ENCODE data around the gene TENT5A. TPM values are rescaled to one million over a fixed set of nuclear protein-coding genes. Genes with fewer than 3 reads are reported as not detected.
"Not testable (repeated sequence)": the region's sequence is repeated elsewhere in the genome, so short reads cannot be mapped to it uniquely, and the experiment has no call there.

The TENT5A gene
- total RNA-seq, 1 experiment from 2014 or later: 2.5 TPM

- intact Hi-C loops (cut with micrococcal nuclease): no loop called here
- DNase-seq (ENCODE audit: unreplicated experiment): no peak
- peaks cover under 1% of the 10 kb centered on the region for H3K4me1 Mint-ChIP-seq (ENCODE audit: insufficient read depth, unreplicated experiment)
- peaks cover 5% of the 10 kb centered on the region for H3K9me3 Mint-ChIP-seq (ENCODE audit: unreplicated experiment)
- no TSS peak for BruUV-seq (replicated peaks)
- TF ChIP-seq CTCF (IDR thresholded peaks at IDR 0.05; ENCODE audit: unreplicated experiment): no peak
- CTCF ChIA-PET: interaction anchor here (0.5 to 1.2 kb wide), 3 partner anchors 84 to 455 kb away, joined by 3 read pairs; no protein-coding TSS in a partner anchor
- no peaks in the 10 kb centered on the region for H3K27me3 Mint-ChIP-seq (ENCODE audit: insufficient read depth, unreplicated experiment)
- POLR2A ChIA-PET: no interaction called here
- no peak overlapping the region for H3K4me3 Mint-ChIP-seq (ENCODE audit: unreplicated experiment)
- peaks cover under 1% of the 10 kb centered on the region for H3K36me3 Mint-ChIP-seq (ENCODE audit: insufficient read depth, unreplicated experiment)
- no peak overlapping the region for H3K27ac Mint-ChIP-seq (ENCODE audit: low read depth, unreplicated experiment)
Observed at GRCh38 chr6:81781624-81782023, 29.1 kb upstream of the TENT5A start.

- peaks cover 14% of the 10 kb centered on the region for H3K4me1 Mint-ChIP-seq (ENCODE audit: insufficient read depth, unreplicated experiment)
Observed at GRCh38 chr6:81777586-81778268, 25.2 kb upstream of the TENT5A start.

GRCh38 chr6:81776219-81776618, 23.7 kb upstream of the TENT5A start:
- Mint-ChIP-seq H3K9me3 (ENCODE audit: unreplicated experiment) (peaks cover 12% of the 10 kb centered on the region), H3K4me1 (ENCODE audit: insufficient read depth, unreplicated experiment) (peaks cover 16% of the 10 kb centered on the region)
- peak; percentile 47 for DNase-seq (ENCODE audit: unreplicated experiment)
- H3K36me3 Mint-ChIP-seq (ENCODE audit: insufficient read depth, unreplicated experiment); H3K4me3 Mint-ChIP-seq (ENCODE audit: unreplicated experiment); CTCF ChIA-PET; BruUV-seq (replicated peaks); POLR2A ChIA-PET; H3K27me3 Mint-ChIP-seq (ENCODE audit: insufficient read depth, unreplicated experiment); intact Hi-C loops (cut with micrococcal nuclease); H3K27ac Mint-ChIP-seq (ENCODE audit: low read depth, unreplicated experiment): not testable (repeated sequence)

More at GRCh38 chr6:81777586-81778268, 25.2 kb upstream of the TENT5A start:
- Mint-ChIP-seq H3K27ac (ENCODE audit: low read depth, unreplicated experiment) (no peak overlapping the region), H3K27me3 (ENCODE audit: insufficient read depth, unreplicated experiment) (no peaks in the 10 kb centered on the region), H3K36me3 (ENCODE audit: insufficient read depth, unreplicated experiment) (peaks cover 7% of the 10 kb centered on the region), H3K9me3 (ENCODE audit: unreplicated experiment) (peaks cover 12% of the 10 kb centered on the region), H3K4me3 (ENCODE audit: unreplicated experiment) (no peak overlapping the region)
- ChIA-PET POLR2A (interaction anchor here (0.9 kb wide), 1 partner anchor 1321 kb away, joined by 4 read pairs; no protein-coding TSS in a partner anchor), CTCF (no interaction called here)
- no peak for DNase-seq (ENCODE audit: unreplicated experiment)
- TF ChIP-seq CTCF (IDR thresholded peaks at IDR 0.05; ENCODE audit: unreplicated experiment): no peak
- BruUV-seq (replicated peaks): no TSS peak
- intact Hi-C loops (cut with micrococcal nuclease): no loop called here

GRCh38 chr6:81774542-81774941, 22.1 kb upstream of the TENT5A start:
- Mint-ChIP-seq H3K4me3 (ENCODE audit: unreplicated experiment) (no peak overlapping the region), H3K27me3 (ENCODE audit: insufficient read depth, unreplicated experiment) (no peaks in the 10 kb centered on the region), H3K9me3 (ENCODE audit: unreplicated experiment) (peaks cover 12% of the 10 kb centered on the region), H3K27ac (ENCODE audit: low read depth, unreplicated experiment) (no peak overlapping the region), H3K4me1 (ENCODE audit: insufficient read depth, unreplicated experiment) (peaks cover 16% of the 10 kb centered on the region), H3K36me3 (ENCODE audit: insufficient read depth, unreplicated experiment) (peaks cover 7% of the 10 kb centered on the region)
- DNase-seq (ENCODE audit: unreplicated experiment): no peak
- no peak for TF ChIP-seq CTCF (IDR thresholded peaks at IDR 0.05; ENCODE audit: unreplicated experiment)
- ChIA-PET CTCF (interaction anchor here (1.1 kb wide), 1 partner anchor 145 kb away, joined by 3 read pairs; no protein-coding TSS in a partner anchor), POLR2A (no interaction called here)
- BruUV-seq (replicated peaks): no TSS peak
- intact Hi-C loops (cut with micrococcal nuclease): no loop called here
